GM21737 (cell line): ENCODE data around the gene KLF7.

Experiments
- ATAC-seq: cut with Tn5 transposase; IDR thresholded peaks from one replicate; pipeline ENCODE4 v1.9.1; 2021; ENCODE audit warnings: mild to moderate bottlenecking, moderate library complexity; ENCODE audit not compliant: unreplicated experiment

The KLF7 gene

GRCh38 chr2:207129821-207130220 is 35.9 kb downstream of the KLF7 start:
- no peak for ATAC-seq

- ATAC-seq, result no peak
These were observed 36.9 kb downstream of the KLF7 start for GRCh38 chr2:207128867-207129266.

GRCh38 chr2:207126724-207127308 is 38.9 kb downstream of the KLF7 start:
- no peak for ATAC-seq

- no peak for ATAC-seq
These were observed 41.9 kb downstream of the KLF7 start for GRCh38 chr2:207123776-207124391.

GRCh38 chr2:207123335-207123744 is 42.4 kb downstream of the KLF7 start:
- ATAC-seq, result no peak

GRCh38 chr2:207122651-207123334 is 43.0 kb downstream of the KLF7 start:
- no peak for ATAC-seq

GRCh38 chr2:207121784-207122183 is 44.0 kb downstream of the KLF7 start:
- no peak for ATAC-seq

GRCh38 chr2:207119048-207119447 is 46.7 kb downstream of the KLF7 start:
- no peak for ATAC-seq

- ATAC-seq, result no peak
These were observed 48.1 kb downstream of the KLF7 start for GRCh38 chr2:207117668-207118067.

- no peak for ATAC-seq
These were observed 49.9 kb downstream of the KLF7 start for GRCh38 chr2:207115715-207116364.

- ATAC-seq, result no peak
These were observed 52.3 kb downstream of the KLF7 start for GRCh38 chr2:207113414-207113813.

GRCh38 chr2:207112785-207113184 is 53.0 kb downstream of the KLF7 start:
- no peak for ATAC-seq

GRCh38 chr2:207112383-207112782 is 53.4 kb downstream of the KLF7 start:
- ATAC-seq, result no peak

GRCh38 chr2:207111757-207112156 is 54.0 kb downstream of the KLF7 start:
- no peak for ATAC-seq

GRCh38 chr2:207110715-207111114 is 55.0 kb downstream of the KLF7 start:
- ATAC-seq, result no peak

GRCh38 chr2:207110310-207110709 is 55.4 kb downstream of the KLF7 start:
- no peak for ATAC-seq

- no peak for ATAC-seq
These were observed 56.0 kb downstream of the KLF7 start for GRCh38 chr2:207109768-207110167.

GRCh38 chr2:207108440-207108839 is 57.3 kb downstream of the KLF7 start:
- ATAC-seq, result no peak

- ATAC-seq, result no peak
These were observed 58.2 kb downstream of the KLF7 start for GRCh38 chr2:207107551-207107950.

- ATAC-seq, result no peak
These were observed 58.6 kb downstream of the KLF7 start for GRCh38 chr2:207107131-207107530.

- no peak for ATAC-seq
These were observed 62.6 kb downstream of the KLF7 start for GRCh38 chr2:207103132-207103531.

- no peak for ATAC-seq
These were observed 63.8 kb downstream of the KLF7 start for GRCh38 chr2:207101984-207102383.
